Measurements from ENCODE around the gene CLP1.

- TF ChIP-seq POLR2A (IDR thresholded peaks at IDR 0.05) (no peak), CTCF (IDR thresholded peaks at IDR 0.05) (no peak)
Measured at GRCh38 chr11:57619331-57619730, 38.2 kb upstream of the CLP1 start.

All from tibial nerve (tissue), 3 donors.